Chondrocyte (in vitro differentiated cells): ENCODE measurements around the gene OAS1. TPM values are rescaled to one million over a fixed set of nuclear protein-coding genes. Genes with fewer than 3 reads are reported as not detected.

Experiments
- DNase-seq: peaks from one replicate; pipeline ENCODE4 v3.0.0; 2021; ENCODE audit warnings: mixed read lengths, low spot score
- H3K27ac Mint-ChIP-seq: one replicate; pipeline ENCODE4 v1.8.0; 2021; ENCODE audit warnings: mild to moderate bottlenecking, moderate library complexity, mixed read lengths; ENCODE audit not compliant: unreplicated experiment
- H3K27me3 Mint-ChIP-seq: 2 replicates; pipeline ENCODE4 v1.8.0; 2021; ENCODE audit warnings: low read depth, mixed read lengths
- H3K36me3 Mint-ChIP-seq: 2 replicates; pipeline ENCODE4 v1.8.0; 2021; ENCODE audit warnings: low read depth, mixed read lengths
- H3K4me1 Mint-ChIP-seq: 2 replicates; pipeline ENCODE4 v1.8.0; 2021; ENCODE audit warnings: low read depth, mild to moderate bottlenecking, mixed read lengths
- H3K4me3 Mint-ChIP-seq: one replicate; pipeline ENCODE4 v1.8.0; 2021; ENCODE audit warnings: mild to moderate bottlenecking, moderate library complexity, mixed read lengths; ENCODE audit not compliant: unreplicated experiment
- H3K9me3 Mint-ChIP-seq: 2 replicates; pipeline ENCODE4 v1.8.0; 2021; ENCODE audit warnings: low read depth, mixed read lengths
- CTCF ChIP-seq: fragments of 200-600 bp; sonication (generic); IDR thresholded peaks from 2 replicates; pipeline ENCODE4 v1.5.0; 2021; ENCODE audit warnings: antibody characterized with exemption, mild to moderate bottlenecking, moderate library complexity
- total RNA-seq: library from RNA; stranded (reverse); gene quantifications from 3 replicates; pipeline ENCODE4 v1.2.1, GENCODE V29; 2021

Gene OAS1
- total RNA-seq, 1 donor from 2014 or later, result not detected

- no peak for TF ChIP-seq CTCF
- peaks cover 4% of the 10 kb centered on the region for H3K4me1 Mint-ChIP-seq
- peaks cover 4% of the 10 kb centered on the region for H3K27me3 Mint-ChIP-seq
- H3K4me3 Mint-ChIP-seq, result no peak overlapping the region
- H3K36me3 Mint-ChIP-seq, result no peaks in the 10 kb centered on the region
- H3K9me3 Mint-ChIP-seq, result no peaks in the 10 kb centered on the region
- DNase-seq, result no peak
- H3K27ac Mint-ChIP-seq, result no peak overlapping the region
Observed at GRCh38 chr12:112941528-112942335, 35.0 kb downstream of the OAS1 start.

- Mint-ChIP-seq H3K9me3 (peaks cover 3% of the 10 kb centered on the region), H3K27me3 (peaks cover 4% of the 10 kb centered on the region), H3K4me1 (peaks cover 4% of the 10 kb centered on the region), H3K4me3 (no peak overlapping the region), H3K27ac (no peak overlapping the region), H3K36me3 (no peaks in the 10 kb centered on the region)
- DNase-seq, result no peak
- no peak for TF ChIP-seq CTCF
Observed at GRCh38 chr12:112942572-112942971, 35.8 kb downstream of the OAS1 start.

- Mint-ChIP-seq H3K4me3 (no peak overlapping the region), H3K36me3 (no peaks in the 10 kb centered on the region), H3K27me3 (peaks cover 4% of the 10 kb centered on the region), H3K27ac (no peak overlapping the region), H3K9me3 (peaks cover 3% of the 10 kb centered on the region), H3K4me1 (no peaks in the 10 kb centered on the region)
- no peak for DNase-seq
- TF ChIP-seq CTCF, result no peak
Observed at GRCh38 chr12:112944024-112944690, 37.4 kb downstream of the OAS1 start.

GRCh38 chr12:112945515-112945914 is 38.8 kb downstream of the OAS1 start:
- Mint-ChIP-seq H3K27ac (no peak overlapping the region), H3K4me1 (no peaks in the 10 kb centered on the region), H3K36me3 (no peaks in the 10 kb centered on the region), H3K4me3 (no peak overlapping the region), H3K27me3 (peaks cover 4% of the 10 kb centered on the region), H3K9me3 (peaks cover 3% of the 10 kb centered on the region)
- no peak for DNase-seq
- no peak for TF ChIP-seq CTCF

- peaks cover 3% of the 10 kb centered on the region for H3K9me3 Mint-ChIP-seq
Observed at GRCh38 chr12:112946236-112947000, 39.7 kb downstream of the OAS1 start.

More at GRCh38 chr12:112946236-112947000, 39.7 kb downstream of the OAS1 start:
- Mint-ChIP-seq H3K4me1 (no peaks in the 10 kb centered on the region), H3K27ac (no peak overlapping the region), H3K27me3 (peaks cover 4% of the 10 kb centered on the region), H3K36me3 (no peaks in the 10 kb centered on the region), H3K4me3 (no peak overlapping the region)
- TF ChIP-seq CTCF, result no peak
- no peak for DNase-seq
